Sigmoid colon (tissue), 7 donors: ENCODE data around the gene BNIP3. TPM values are rescaled to one million over a fixed set of nuclear protein-coding genes. Genes with fewer than 3 reads are reported as not detected.

Experiments used
- DNase-seq: peaks from one replicate; pipeline ENCODE4 v3.0.0-alpha.2; 2019
- H3K27ac ChIP-seq, 4 donors: fragments of 200-600 bp; sonication (generic); one replicate each; pipeline ENCODE4 v1.5.1; 2016 to 2019; ENCODE audit warnings: mild to moderate bottlenecking in 1 of 4
- H3K27me3 ChIP-seq, 3 donors: fragments of 200-600 bp; sonication (generic); one replicate each; pipeline ENCODE4 v1.5.1; 2019; ENCODE audit warnings: mild to moderate bottlenecking in 1 of 3
- H3K36me3 ChIP-seq, 4 donors: fragments of 200-600 bp; sonication (generic); one replicate each; pipeline ENCODE4 v1.5.1; 2016 to 2019
- H3K4me1 ChIP-seq, 4 donors: fragments of 200-600 bp; sonication (generic); one replicate each; pipeline ENCODE4 v1.5.1; 2017 to 2019
- H3K4me3 ChIP-seq, 4 donors: fragments of 200-600 bp; sonication (generic); one replicate each; pipeline ENCODE4 v1.5.1; 2017 to 2019; ENCODE audit warnings: mild to moderate bottlenecking in 2 of 4, moderate library complexity in 1 of 4
- H3K9me3 ChIP-seq, 4 donors: fragments of 200-600 bp in 3 of 4; sonication (generic) in 3 of 4; one replicate each; pipeline versions ENCODE4 v1.5.1 to v1.6.1; 2013 to 2019
- EP300 ChIP-seq, 4 donors: sonication (generic); formaldehyde crosslinking; IDR thresholded peaks; one replicate each; pipeline ENCODE4 v1.6.1; 2017; ENCODE audit warnings: antibody characterized with exemption in 4 of 4
- POLR2A ChIP-seq, 2 donors: fragments of 450-650 bp; IDR thresholded peaks; one replicate each; pipeline ENCODE4 v1.6.1; 2016; ENCODE audit warnings: antibody characterized with exemption in 2 of 2, mild to moderate bottlenecking in 2 of 2, moderate library complexity in 2 of 2
- POLR2AphosphoS5 ChIP-seq, 4 donors: sonication (generic); formaldehyde crosslinking; IDR thresholded peaks; one replicate each; pipeline ENCODE4 v1.6.1; 2017; ENCODE audit warnings: antibody characterized with exemption in 4 of 4
- WGBS, 2 donors: extraction: QIAGEN DNeasy Blood & Tissue Kit; methylation state at CpG; one replicate each; pipeline ENCODE4 v1.1.7; 2013; 5-methylcytosine and 5-hydroxymethylcytosine counted together
- intact Hi-C: fragments of 100-400 bp; cut with DNase I; formaldehyde crosslinking; loops from one replicate; pipeline ENCODE4 v1.15.1; 2023
- polyA plus RNA-seq, 3 donors: library from polyadenylated mRNA; stranded (reverse); fragments of 200-250 nt; gene quantifications; one replicate each; pipeline ENCODE4 v1.2.3, GENCODE V29; 2013
- total RNA-seq, 4 donors: library from RNA; depleted of rRNA; stranded (reverse); fragments of >200 nt; gene quantifications; one replicate each; pipeline ENCODE4 v1.1.0, GENCODE V29; 2016
- TF ChIP-seq, protein P1 (sequence below), 4 experiments: fragments of 450-650 bp in 3 of 4; fragments of 200-600 bp in 1 of 4; IDR thresholded peaks; one replicate each; pipeline ENCODE4 v1.5.1; 2016 to 2019; ENCODE audit warnings: antibody characterized with exemption in 4 of 4, mild to moderate bottlenecking in 3 of 4, moderate library complexity in 2 of 4
- donor health status: healthy with polysubstance abuse.
- donor health status: Bipolar disorder and iron deficiency.
- donor health status: healthy.

BNIP3 gene
- total and polyA plus RNA-seq, 7 donors, result 3.9 to 125 (median 55.9) TPM

DNA sequence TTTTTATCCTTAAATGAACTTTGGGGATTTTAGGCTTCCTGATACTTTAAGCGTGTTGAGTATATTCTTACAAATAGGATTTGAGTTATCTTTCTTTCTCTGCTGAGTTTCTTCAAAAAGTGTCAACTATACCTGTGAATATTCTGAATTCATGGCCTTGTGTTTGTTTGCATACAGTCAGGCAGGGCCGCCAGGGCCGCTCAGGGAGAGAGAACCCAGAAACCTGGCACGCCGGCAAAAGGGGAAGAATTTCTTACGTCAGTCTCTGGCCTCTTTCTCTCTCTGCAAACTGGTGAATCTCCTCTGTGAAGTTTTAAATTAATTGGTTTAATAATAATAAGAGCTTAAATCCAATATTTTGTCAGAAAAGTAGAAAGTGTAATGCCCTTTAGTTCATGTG lies 29.3 kb upstream of the BNIP3 start:
- H3K27me3 ChIP-seq, result no peaks in the 10 kb centered on the region
- H3K9me3 ChIP-seq, result no peaks in the 10 kb centered on the region
- peak; percentile 85 for DNase-seq
- H3K4me1 ChIP-seq, result peaks cover 0 to 37% (median 16%) of the 10 kb centered on the region in 4 donors
- intact Hi-C loops, result no loop called here
- H3K27ac ChIP-seq, result peak overlapping the region in 3 of 4 donors; percentile 48 to 84 (median 62)
- WGBS, 2 donors, result 79 to 90% methylated on average over 6 of the region's 6 CpGs
- no peak overlapping the region for H3K4me3 ChIP-seq
- peak in 3 of 4 donors; percentile 25 to 53 (median 36) for TF ChIP-seq POLR2AphosphoS5 (IDR thresholded peaks at IDR 0.05)
- no peak for TF ChIP-seq POLR2A (IDR thresholded peaks at IDR 0.05)
- peak in 1 of 4 donors; percentile 35 for TF ChIP-seq EP300 (IDR thresholded peaks at IDR 0.05)
- TF ChIP-seq, protein P1, sequence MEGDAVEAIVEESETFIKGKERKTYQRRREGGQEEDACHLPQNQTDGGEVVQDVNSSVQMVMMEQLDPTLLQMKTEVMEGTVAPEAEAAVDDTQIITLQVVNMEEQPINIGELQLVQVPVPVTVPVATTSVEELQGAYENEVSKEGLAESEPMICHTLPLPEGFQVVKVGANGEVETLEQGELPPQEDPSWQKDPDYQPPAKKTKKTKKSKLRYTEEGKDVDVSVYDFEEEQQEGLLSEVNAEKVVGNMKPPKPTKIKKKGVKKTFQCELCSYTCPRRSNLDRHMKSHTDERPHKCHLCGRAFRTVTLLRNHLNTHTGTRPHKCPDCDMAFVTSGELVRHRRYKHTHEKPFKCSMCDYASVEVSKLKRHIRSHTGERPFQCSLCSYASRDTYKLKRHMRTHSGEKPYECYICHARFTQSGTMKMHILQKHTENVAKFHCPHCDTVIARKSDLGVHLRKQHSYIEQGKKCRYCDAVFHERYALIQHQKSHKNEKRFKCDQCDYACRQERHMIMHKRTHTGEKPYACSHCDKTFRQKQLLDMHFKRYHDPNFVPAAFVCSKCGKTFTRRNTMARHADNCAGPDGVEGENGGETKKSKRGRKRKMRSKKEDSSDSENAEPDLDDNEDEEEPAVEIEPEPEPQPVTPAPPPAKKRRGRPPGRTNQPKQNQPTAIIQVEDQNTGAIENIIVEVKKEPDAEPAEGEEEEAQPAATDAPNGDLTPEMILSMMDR (IDR thresholded peaks at IDR 0.05), result no peak
- no peaks in the 10 kb centered on the region for H3K36me3 ChIP-seq

DNA sequence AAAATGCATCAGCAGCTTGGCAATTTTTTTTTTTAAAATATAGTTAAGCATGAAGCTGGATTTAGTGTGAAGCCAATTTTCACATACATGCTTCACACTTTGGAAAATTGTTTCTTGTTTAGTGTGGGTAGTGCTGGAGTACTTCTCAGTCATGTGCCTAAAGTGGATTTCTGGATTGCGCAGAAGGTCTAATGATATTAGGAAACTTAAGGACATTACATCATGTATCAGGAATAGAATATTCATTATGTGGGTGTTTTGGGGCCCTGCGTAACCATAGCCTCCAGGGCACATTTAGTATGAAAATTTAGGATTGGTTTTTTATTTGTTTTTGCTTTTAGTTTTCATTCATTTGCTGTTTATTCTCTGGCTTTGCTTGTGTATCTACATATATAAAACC lies 28.8 kb upstream of the BNIP3 start:
- WGBS, 2 donors, result 93 to 98% methylated on average over 2 of the region's 2 CpGs
- TF ChIP-seq EP300 (IDR thresholded peaks at IDR 0.05) (no peak), POLR2AphosphoS5 (IDR thresholded peaks at IDR 0.05) (peak in 1 of 4 donors; percentile 41), POLR2A (IDR thresholded peaks at IDR 0.05) (no peak)
- TF ChIP-seq, protein P1 (IDR thresholded peaks at IDR 0.05), result no peak
- no peak for DNase-seq
- Histone ChIP-seq H3K4me1 (peaks cover 0 to 37% (median 16%) of the 10 kb centered on the region in 4 donors), H3K36me3 (no peaks in the 10 kb centered on the region), H3K27ac (peak overlapping the region in 3 of 4 donors; percentile 48 to 84 (median 62)), H3K27me3 (no peaks in the 10 kb centered on the region), H3K9me3 (no peaks in the 10 kb centered on the region), H3K4me3 (no peak overlapping the region)
- intact Hi-C loops, result no loop called here

DNA sequence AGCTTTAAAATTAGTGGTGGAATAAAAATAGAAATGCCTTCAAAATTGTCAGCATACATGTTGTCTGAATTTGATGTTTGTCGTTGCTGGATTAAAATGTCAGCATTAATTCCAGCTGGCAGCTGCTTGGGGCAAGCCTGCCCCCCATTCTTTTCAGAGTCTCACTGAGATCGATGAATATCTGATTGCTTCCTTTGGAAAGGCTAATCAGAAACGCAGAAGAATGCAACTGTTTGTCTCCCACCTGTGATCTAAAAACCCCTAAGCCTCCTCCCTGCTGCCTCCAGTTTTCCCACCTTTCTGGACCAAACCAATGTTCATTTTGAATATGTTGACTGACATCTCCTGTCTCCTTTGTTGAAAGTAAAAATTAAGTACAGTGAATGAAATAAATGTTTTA lies 27.9 kb upstream of the BNIP3 start:
- H3K36me3 ChIP-seq, result no peaks in the 10 kb centered on the region
- no peak overlapping the region for H3K27ac ChIP-seq
- TF ChIP-seq EP300 (IDR thresholded peaks at IDR 0.05) (no peak), POLR2A (IDR thresholded peaks at IDR 0.05) (no peak), POLR2AphosphoS5 (IDR thresholded peaks at IDR 0.05) (no peak)
- TF ChIP-seq, protein P1 (IDR thresholded peaks at IDR 0.05), result no peak
- H3K4me3 ChIP-seq, result no peak overlapping the region
- no peaks in the 10 kb centered on the region for H3K27me3 ChIP-seq
- no peak for DNase-seq
- 35 to 40% methylated on average over 3 of the region's 3 CpGs for WGBS, 2 donors
- intact Hi-C loops, result no loop called here
- H3K4me1 ChIP-seq, result peaks cover 0 to 31% (median 16%) of the 10 kb centered on the region in 4 donors
- H3K9me3 ChIP-seq, result peaks cover 0 to 8% (median 0%) of the 10 kb centered on the region in 4 donors

DNA sequence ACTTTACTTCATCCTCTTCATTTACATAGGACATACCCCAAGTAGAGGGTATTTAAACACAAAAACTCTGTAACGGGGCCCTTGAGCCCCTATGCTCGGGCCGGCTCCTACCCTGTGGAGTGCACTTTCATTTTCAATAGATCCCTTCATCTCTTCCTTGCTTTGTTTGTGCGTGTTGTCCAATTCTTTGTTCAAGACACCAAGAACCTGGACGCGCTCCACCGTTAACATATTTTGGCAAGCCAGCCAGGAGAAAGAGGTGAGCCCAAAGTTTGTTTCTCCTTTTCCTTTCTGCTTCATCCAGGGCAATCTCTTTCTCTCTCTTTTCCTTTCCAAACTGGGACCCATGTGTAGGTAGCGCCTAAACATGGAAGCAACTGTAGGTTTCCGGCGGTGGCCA lies 26.0 kb upstream of the BNIP3 start:
- no peak for DNase-seq
- intact Hi-C loops, result no loop called here

More for the DNA sequence above, 26.0 kb upstream of the BNIP3 start:
- no peaks in the 10 kb centered on the region for H3K36me3 ChIP-seq
- H3K27me3 ChIP-seq, result no peaks in the 10 kb centered on the region
- TF ChIP-seq, protein P1 (IDR thresholded peaks at IDR 0.05), result no peak
- TF ChIP-seq EP300 (IDR thresholded peaks at IDR 0.05) (no peak), POLR2A (IDR thresholded peaks at IDR 0.05) (no peak), POLR2AphosphoS5 (IDR thresholded peaks at IDR 0.05) (no peak)
- WGBS, 2 donors, result 92 to 93% methylated on average over 10 of the region's 10 CpGs
- H3K27ac ChIP-seq, result no peak overlapping the region
- H3K9me3 ChIP-seq, result peaks cover 0 to 8% (median 0%) of the 10 kb centered on the region in 4 donors
- no peak overlapping the region for H3K4me3 ChIP-seq
- peaks cover 0 to 17% (median 11%) of the 10 kb centered on the region in 4 donors for H3K4me1 ChIP-seq
